GM10847 (cell line): ENCODE measurements around the gene BRCA2.

Experiments
- POLR2A ChIP-seq: IDR thresholded peaks from 2 replicates; pipeline ENCODE4 v1.6.1; 2011; ENCODE audit not compliant: insufficient read length; ENCODE audit errors: extremely low read depth

BRCA2 gene, protein sequence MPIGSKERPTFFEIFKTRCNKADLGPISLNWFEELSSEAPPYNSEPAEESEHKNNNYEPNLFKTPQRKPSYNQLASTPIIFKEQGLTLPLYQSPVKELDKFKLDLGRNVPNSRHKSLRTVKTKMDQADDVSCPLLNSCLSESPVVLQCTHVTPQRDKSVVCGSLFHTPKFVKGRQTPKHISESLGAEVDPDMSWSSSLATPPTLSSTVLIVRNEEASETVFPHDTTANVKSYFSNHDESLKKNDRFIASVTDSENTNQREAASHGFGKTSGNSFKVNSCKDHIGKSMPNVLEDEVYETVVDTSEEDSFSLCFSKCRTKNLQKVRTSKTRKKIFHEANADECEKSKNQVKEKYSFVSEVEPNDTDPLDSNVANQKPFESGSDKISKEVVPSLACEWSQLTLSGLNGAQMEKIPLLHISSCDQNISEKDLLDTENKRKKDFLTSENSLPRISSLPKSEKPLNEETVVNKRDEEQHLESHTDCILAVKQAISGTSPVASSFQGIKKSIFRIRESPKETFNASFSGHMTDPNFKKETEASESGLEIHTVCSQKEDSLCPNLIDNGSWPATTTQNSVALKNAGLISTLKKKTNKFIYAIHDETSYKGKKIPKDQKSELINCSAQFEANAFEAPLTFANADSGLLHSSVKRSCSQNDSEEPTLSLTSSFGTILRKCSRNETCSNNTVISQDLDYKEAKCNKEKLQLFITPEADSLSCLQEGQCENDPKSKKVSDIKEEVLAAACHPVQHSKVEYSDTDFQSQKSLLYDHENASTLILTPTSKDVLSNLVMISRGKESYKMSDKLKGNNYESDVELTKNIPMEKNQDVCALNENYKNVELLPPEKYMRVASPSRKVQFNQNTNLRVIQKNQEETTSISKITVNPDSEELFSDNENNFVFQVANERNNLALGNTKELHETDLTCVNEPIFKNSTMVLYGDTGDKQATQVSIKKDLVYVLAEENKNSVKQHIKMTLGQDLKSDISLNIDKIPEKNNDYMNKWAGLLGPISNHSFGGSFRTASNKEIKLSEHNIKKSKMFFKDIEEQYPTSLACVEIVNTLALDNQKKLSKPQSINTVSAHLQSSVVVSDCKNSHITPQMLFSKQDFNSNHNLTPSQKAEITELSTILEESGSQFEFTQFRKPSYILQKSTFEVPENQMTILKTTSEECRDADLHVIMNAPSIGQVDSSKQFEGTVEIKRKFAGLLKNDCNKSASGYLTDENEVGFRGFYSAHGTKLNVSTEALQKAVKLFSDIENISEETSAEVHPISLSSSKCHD (N-terminal part only)

DNA sequence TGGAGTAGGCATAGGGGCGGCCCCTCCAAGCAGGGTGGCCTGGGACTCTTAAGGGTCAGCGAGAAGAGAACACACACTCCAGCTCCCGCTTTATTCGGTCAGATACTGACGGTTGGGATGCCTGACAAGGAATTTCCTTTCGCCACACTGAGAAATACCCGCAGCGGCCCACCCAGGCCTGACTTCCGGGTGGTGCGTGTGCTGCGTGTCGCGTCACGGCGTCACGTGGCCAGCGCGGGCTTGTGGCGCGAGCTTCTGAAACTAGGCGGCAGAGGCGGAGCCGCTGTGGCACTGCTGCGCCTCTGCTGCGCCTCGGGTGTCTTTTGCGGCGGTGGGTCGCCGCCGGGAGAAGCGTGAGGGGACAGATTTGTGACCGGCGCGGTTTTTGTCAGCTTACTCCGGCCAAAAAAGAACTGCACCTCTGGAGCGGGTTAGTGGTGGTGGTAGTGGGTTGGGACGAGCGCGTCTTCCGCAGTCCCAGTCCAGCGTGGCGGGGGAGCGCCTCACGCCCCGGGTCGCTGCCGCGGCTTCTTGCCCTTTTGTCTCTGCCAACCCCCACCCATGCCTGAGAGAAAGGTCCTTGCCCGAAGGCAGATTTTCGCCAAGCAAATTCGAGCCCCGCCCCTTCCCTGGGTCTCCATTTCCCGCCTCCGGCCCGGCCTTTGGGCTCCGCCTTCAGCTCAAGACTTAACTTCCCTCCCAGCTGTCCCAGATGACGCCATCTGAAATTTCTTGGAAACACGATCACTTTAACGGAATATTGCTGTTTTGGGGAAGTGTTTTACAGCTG lies at the start of gene BRCA2, which contains the start of gene ZAR1L:
Gene BRCA2, plus strand, starts transcription at position 271 of the 790 bp plus-strand sequence. CDS start 953 bp downstream, outside the sequence.
Gene ZAR1L, minus strand, starts transcription at position 126 of the 790 bp plus-strand sequence. CDS start 3,438 bp downstream, outside the sequence.
- TF ChIP-seq POLR2A: peak; percentile 96

DNA sequence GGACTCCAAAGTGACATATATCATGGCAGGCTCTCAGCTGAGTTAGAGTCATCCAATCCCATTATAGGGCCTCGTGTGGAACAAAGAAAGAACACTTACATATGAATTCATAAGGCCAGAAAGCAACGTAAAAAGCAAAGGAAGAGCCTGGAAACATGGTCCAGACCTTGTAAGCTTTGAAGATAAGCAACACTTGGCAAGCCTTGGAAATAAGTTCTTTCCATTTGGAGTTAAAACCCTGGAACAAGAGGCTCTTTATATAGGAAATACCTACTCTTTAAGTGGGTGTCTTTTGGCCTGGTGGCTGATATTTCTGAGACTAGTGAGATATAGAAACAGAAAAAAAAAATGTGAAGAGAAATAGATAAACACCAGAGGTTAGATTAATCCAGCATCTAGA lies 49.6 kb upstream of the BRCA2 start:
- no peak for TF ChIP-seq POLR2A

DNA sequence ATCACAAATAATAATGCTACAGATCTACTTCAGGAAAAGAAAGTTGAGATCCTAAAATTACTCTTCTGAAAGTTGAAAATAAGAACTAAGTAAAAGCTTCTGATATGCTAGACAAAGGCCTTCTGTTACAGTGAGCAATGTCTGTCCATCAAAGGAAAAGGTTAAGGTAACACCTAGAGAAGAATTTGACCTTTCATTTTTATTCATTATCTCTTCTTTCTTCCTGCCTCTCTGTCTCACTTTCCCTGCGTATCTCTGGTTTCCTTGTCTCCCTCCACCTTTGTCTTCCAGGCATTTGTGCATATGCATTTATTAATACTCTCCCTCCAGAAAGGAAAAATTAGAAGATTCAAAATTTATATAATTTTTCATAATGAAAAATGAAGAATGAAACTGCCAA lies 49.2 kb upstream of the BRCA2 start:
- TF ChIP-seq POLR2A: no peak

DNA sequence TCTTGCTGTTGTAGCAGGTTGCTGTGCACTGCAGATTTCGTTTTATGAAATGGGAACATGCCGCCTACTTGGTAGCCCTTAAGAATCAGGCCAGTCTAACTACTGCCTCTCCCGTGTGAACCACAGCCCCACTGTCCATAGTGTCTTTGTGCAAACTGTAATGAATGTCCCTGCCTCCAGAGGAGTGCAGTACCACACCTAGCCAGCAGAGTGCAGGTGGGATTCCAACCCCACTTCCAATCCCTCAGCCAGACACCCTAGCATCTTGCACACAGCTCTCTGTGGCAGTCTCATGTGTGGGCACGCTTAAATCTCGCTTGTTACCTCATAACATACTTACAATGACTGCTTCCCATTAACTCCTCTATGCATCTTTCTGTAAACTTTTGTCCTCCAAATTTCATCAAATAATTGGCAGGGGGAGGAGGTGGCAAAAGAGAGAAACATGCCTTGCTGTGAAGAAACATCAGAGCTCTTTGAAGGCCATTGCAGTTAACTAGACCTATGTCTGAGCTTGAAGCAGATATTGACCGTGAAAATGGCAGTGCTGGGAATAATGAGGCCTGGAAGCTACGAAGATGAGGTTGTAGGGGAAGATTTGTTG lies 47.4 kb upstream of the BRCA2 start:
- TF ChIP-seq POLR2A: no peak

DNA sequence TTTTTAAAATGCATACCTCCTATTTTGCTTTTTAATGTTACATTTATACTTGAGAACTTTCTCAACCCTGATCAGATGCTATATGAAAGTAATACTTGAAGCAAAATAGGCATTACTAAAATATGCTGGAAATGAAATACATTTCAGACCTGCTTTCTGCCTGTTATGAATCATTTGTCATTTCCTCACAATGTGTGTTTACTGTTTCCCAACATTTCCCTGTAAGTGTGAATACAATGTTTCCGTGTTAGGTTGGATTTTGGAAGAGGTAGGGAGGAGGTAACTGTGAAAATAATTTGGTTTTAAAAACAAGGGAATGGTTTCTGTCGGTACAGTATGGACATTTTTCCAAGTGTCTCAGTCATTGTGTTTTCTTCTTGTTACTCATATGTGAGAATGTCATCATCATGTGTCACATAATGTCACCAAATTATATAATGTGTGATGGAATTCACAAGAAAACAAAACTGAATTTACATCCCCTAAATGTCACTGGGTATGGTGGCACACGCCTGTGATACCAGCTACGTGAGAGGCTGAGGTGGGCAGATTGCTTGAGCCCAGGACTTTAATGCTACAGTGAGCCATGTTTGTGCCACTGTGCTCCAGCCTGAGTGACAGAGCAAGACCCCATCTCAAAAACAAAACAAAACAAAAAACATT lies 43.2 kb upstream of the BRCA2 start:
- no peak for TF ChIP-seq POLR2A

DNA sequence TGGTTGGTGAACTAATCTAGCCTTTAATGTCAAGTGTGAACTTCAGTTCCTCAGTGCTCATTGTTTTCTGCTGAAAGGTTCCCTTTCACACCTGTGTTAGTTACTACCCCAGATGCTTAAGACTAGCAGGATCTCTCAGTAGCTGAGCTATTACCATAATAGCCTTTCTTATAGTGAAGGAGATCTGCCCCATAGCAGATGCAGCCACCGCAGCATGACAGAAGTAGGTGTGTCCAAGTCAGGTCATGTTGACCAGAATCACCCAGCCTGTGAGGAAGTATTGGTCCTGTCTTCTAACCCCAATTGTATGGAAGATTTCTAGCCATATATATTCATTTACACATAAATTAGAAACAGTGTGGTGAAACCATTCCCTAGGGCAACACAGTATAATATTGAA lies 37.5 kb upstream of the BRCA2 start:
- TF ChIP-seq POLR2A: no peak

DNA sequence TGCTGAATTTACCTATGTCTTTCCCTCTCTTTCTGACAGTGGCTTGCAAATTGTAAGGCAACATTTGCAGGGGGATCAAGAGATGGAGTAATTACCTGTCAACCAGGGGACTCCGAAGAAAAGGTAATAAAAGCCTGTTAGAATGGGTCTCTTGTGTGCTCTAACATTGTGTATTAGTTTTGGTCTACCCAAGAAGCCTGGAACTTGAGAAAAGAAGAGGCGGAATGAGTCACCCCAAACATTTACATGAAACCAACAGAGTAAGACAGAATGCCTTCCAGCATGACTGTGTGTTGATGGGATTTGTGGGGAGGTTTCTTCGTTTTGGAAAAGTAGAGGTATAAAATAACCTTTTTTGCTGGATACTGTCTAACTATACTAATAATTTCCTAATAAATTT lies 36.9 kb upstream of the BRCA2 start:
- TF ChIP-seq POLR2A: no peak

DNA sequence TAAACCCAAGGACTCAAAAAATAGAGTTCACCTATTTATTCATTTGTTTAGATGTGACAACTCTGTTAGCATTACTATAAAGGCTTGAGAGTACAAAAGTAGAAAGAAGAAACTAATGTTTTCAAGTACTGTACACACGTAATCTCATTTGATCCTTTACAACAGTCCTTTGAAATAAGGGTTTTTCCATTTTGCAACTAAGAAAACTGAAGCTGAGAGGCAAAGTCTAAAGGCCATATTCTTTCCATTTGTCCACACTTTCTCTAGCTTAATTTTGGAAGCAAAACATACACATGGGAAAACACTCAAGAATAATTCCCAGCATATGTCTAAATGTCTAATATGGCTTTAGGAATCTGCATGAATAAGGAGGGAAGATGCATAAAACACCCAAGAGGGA lies 34.2 kb upstream of the BRCA2 start:
- TF ChIP-seq POLR2A: no peak

DNA sequence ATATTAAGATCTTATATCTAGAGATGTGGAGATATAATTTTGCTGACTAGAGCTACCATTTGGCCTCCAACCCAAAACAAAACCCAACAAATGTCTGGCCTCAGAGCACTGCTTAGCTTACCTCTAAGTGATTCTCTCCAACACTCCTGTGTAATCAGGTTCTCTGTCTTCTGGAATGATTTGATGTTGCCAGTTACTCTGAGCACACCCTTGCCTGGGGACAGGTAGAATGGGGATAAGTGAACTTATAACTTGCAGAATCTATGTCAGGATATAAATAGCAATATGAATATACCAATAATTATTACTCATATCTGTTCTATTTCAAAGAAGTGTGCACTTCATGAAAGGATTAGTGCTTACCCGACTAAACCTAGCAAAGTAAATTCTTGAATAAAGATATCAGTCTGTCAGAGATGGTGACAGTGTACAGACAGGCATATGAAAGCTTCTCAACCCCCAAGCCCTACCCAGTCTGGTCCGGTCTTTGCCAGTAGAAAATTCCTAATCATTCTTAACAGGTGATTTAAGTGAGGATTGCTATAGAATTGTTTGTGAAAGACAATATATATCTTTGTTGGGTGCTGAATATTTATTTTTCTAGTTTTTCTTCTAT lies 33.1 kb upstream of the BRCA2 start:
- no peak for TF ChIP-seq POLR2A

DNA sequence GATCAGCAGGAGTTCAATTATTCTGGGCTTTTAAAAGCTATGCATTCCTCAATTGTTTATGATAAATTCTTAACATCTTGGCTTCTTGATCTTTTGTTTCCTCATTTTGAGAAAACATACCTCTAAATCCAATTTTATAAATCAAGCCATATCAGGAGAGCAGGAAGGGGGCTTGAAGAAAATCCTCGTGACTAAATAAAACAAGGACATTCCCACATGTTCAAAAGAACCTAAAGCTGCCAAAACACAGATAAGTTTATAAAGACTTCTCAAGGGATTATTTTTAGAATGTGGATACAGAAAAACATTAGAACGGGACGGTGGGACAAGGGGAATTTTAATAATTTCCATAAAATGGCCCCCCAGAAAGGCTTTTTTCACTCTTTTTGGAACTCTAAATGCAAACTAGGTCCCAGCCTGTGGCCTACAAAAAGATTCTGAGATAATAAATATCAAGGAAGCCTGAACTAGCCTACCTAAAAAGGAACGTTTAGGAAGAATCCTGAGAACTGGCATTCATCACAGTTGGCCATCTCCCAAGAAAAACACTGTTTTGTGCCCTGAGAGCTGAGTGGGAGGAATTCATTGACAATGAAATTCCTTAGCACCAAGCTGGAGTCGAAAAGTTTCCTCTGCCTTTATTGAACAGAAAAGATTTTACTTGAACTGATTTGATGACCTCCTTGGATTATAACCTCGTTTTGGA lies 30.2 kb upstream of the BRCA2 start:
- TF ChIP-seq POLR2A: no peak

DNA sequence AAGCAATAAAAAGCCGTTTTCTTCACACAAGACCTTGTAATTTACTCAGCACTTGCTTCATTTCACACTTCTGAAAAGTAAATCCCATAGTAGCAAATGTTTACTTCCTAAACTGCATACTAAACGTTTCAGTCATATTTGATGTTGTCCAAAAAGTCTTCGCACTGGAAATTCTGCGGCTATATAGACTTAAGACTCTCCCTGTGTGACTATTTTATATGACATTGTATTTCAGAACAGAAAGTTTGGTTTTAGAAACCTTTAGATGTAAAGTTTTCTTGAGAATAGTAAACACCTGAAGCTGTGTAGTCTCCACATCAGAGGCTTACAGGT lies 29.7 kb upstream of the BRCA2 start:
- no peak for TF ChIP-seq POLR2A

DNA sequence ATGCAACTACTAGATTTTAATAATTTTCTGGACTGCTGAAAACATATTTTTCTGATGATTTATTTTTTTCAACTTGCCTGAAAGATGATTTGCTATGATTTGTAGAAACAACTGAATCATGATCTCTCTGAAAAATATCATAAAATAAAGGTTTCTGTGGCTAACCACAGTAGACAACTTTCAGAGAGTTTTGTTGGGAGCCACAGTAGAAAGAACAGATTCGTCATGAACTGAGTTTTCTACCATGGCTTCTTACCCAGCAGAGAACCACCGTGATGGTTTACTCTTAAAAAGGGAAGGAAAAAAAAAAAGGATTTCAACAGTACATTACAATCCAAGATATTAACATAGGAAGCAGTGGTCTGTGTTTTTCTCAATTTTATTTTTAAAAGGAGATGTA lies 18.1 kb upstream of the BRCA2 start:
- TF ChIP-seq POLR2A: no peak

DNA sequence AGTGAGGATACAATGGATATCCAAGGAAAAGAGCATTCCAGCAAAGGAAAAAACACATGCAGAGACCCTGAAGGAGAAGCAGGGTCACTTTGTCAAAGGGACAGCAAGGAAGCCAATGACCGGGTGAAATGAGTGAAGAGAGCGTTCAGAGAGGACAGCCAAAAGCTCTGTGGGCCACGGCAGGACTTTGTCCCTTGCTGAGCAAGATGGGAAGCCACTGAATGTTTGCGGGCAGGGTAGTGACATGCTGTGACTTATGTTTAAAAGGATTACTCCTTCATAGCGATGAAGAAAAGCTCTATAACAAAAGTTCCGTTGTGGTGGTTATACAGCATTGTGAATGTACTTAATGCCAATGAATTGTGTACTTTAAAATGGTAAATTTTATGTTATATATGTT lies 16.6 kb upstream of the BRCA2 start:
- TF ChIP-seq POLR2A: no peak
